GM12873 (cell line): Measurements from ENCODE around the gene C15orf62.

Source experiments
- CTCF ChIP-seq: IDR thresholded peaks from 2 replicates; pipeline ENCODE4 v1.5.1; 2012; ENCODE audit warnings: low read depth, mild to moderate bottlenecking, moderate library complexity, low read length, control low read depth; ENCODE audit not compliant: insufficient read depth; ENCODE audit errors: missing control alignments

The C15orf62 gene

GRCh38 chr15:40807028-40807887, 37.5 kb downstream of the C15orf62 start, which contains the start of the genes DNAJC17 and ZFYVE19:
Gene DNAJC17 (minus strand): TSS chr15:40807473. CDS start chr15:40807446, 27 bp downstream.
Gene ZFYVE19 (plus strand): TSS chr15:40807089. CDS start chr15:40807590, 501 bp downstream.
- peak; percentile 21 for TF ChIP-seq CTCF

- no peak for TF ChIP-seq CTCF
These were observed 38.2 kb downstream of the C15orf62 start for GRCh38 chr15:40807888-40808461.

GRCh38 chr15:40808861-40809450, 39.2 kb downstream of the C15orf62 start:
- no peak for TF ChIP-seq CTCF

GRCh38 chr15:40812721-40813425, 43.1 kb downstream of the C15orf62 start:
- no peak for TF ChIP-seq CTCF

GRCh38 chr15:40815042-40815698, 45.4 kb downstream of the C15orf62 start:
- no peak for TF ChIP-seq CTCF

- TF ChIP-seq CTCF = no peak
These were observed 49.3 kb downstream of the C15orf62 start for GRCh38 chr15:40819048-40819447.
